Aorta (tissue), 5 donors: ENCODE measurements around the gene BNC2. TPM values are rescaled to one million over a fixed set of nuclear protein-coding genes. Genes with fewer than 3 reads are reported as not detected.

ENCODE experiments used
- ATAC-seq: fragments of 200-7000 bp; cut with Tn5 transposase; one replicate; pipeline ENCODE4 v1.9.1; 2022; ENCODE audit warnings: moderate library complexity; ENCODE audit not compliant: low FRiP score
- DNase-seq, 2 donors: peaks; one replicate each; pipeline ENCODE4 v3.0.0-alpha.2; 2020
- H3K27ac ChIP-seq, 2 donors: one replicate each; pipeline ENCODE4 v1.5.1; 2013; ENCODE audit warnings: low read length in 2 of 2, mild to moderate bottlenecking in 2 of 2, moderate library complexity in 2 of 2, control low read depth in 1 of 2, inconsistent platforms in 1 of 2, low read depth in 1 of 2
- H3K27me3 ChIP-seq, 2 donors: one replicate each; pipeline ENCODE4 v1.6.1; 2013; ENCODE audit warnings: control low read depth in 1 of 2, low read length in 1 of 2, mild to moderate bottlenecking in 1 of 2, moderate library complexity in 1 of 2; ENCODE audit not compliant: insufficient read depth in 2 of 2, control insufficient read depth in 1 of 2
- H3K36me3 ChIP-seq, 2 donors: one replicate each; pipeline ENCODE4 v1.6.1; 2013; ENCODE audit warnings: control low read depth in 1 of 2, low read length in 1 of 2, mild to moderate bottlenecking in 1 of 2; ENCODE audit not compliant: insufficient read depth in 2 of 2, control insufficient read depth in 1 of 2
- H3K4me1 ChIP-seq, 2 donors: one replicate each; pipeline ENCODE4 v1.6.1; 2013; ENCODE audit warnings: low read length in 2 of 2, control low read depth in 1 of 2, mild to moderate bottlenecking in 1 of 2, moderate library complexity in 1 of 2; ENCODE audit not compliant: insufficient read depth in 2 of 2, control insufficient read depth in 1 of 2
- H3K4me3 ChIP-seq, 2 donors: one replicate each; pipeline ENCODE4 v1.5.1; 2013; ENCODE audit warnings: low read length in 2 of 2, control low read depth in 1 of 2, mild to moderate bottlenecking in 1 of 2
- H3K9me3 ChIP-seq: one replicate; pipeline ENCODE4 v1.6.1; 2013; ENCODE audit warnings: mild to moderate bottlenecking, low read length; ENCODE audit not compliant: control insufficient read depth
- WGBS, 2 donors: extraction: QIAGEN DNeasy Blood & Tissue Kit; methylation state at CpG; one replicate each; pipeline ENCODE4 v1.1.7; 2013; 5-methylcytosine and 5-hydroxymethylcytosine counted together
- intact Hi-C, 2 donors: fragments of 100-400 bp; cut with DNase I; formaldehyde crosslinking; loops; one replicate each; pipeline versions ENCODE4 v1.14.2 to v1.15.0; 2022
- polyA plus RNA-seq, 2 donors: library from polyadenylated mRNA; stranded (reverse); fragments of 200-250 nt; gene quantifications; one replicate each; pipeline ENCODE4 v1.2.3, GENCODE V29; 2013
- total RNA-seq, 2 donors: library from RNA; stranded (reverse); fragmentation: NEBNext Ultra II Directional; extraction: Animal tissue kit (Norgen Biotek cat#: 25700); gene quantifications; one replicate each; pipeline ENCODE4 v1.2.1, GENCODE V29; 2021
- donor health status: healthy with polysubstance abuse.
- donor health status: Bipolar disorder and iron deficiency.
- donor health status: DM: no; HTN: no; CAD: no.
- donor health status: DM: no; HTN: no; CAD: no.
- donor health status: DM: yes; HTN: yes; CAD: no.

Gene BNC2
- total and polyA plus RNA-seq, 4 donors = 0.36 to 69.0 (median 11.5) TPM

DNA sequence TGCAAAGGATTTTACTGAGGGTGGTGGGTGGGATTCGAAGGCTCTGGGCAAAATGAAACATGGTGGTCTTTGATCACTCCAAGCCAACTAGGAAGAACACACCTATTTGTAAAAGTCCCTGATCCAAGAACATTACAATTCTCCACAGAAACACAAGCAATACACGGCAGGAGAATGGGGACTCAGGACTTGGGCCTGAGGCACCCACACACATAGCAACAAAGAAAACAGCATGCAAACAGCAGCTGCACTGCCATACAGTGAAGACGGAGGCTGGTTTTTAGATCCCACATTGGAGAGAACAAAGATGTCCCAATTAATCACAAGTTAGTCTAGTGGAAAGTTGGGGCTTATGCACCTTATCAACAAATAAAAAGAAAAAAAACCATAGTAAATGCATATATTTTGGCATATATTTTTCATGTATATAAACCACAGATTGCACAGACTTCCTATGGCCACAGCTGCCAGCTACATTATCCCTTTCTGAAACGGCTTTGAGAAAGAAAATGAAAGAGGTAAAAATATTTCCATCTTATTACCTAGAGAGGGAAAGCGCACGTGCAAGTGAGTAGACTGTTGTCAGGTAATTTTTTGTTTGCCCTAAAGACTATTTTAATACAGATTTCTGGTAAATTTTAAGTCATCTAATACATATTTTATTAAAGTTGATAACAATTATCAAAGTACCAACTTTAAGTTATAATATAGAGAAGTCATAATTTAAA lies 410.9 kb downstream of the BNC2 start:
- H3K4me3 ChIP-seq = no peak overlapping the region
- H3K9me3 ChIP-seq = no peaks in the 10 kb centered on the region
- DNase-seq (no peak), ATAC-seq (no peak)
- no peak overlapping the region for H3K27ac ChIP-seq
- WGBS, 2 donors = 77 to 84% methylated on average over 6 of the region's 6 CpGs
- H3K27me3 ChIP-seq = no peaks in the 10 kb centered on the region
- H3K4me1 ChIP-seq = no peaks in the 10 kb centered on the region
- H3K36me3 ChIP-seq = no peaks in the 10 kb centered on the region
- intact Hi-C loops = no loop called here

DNA sequence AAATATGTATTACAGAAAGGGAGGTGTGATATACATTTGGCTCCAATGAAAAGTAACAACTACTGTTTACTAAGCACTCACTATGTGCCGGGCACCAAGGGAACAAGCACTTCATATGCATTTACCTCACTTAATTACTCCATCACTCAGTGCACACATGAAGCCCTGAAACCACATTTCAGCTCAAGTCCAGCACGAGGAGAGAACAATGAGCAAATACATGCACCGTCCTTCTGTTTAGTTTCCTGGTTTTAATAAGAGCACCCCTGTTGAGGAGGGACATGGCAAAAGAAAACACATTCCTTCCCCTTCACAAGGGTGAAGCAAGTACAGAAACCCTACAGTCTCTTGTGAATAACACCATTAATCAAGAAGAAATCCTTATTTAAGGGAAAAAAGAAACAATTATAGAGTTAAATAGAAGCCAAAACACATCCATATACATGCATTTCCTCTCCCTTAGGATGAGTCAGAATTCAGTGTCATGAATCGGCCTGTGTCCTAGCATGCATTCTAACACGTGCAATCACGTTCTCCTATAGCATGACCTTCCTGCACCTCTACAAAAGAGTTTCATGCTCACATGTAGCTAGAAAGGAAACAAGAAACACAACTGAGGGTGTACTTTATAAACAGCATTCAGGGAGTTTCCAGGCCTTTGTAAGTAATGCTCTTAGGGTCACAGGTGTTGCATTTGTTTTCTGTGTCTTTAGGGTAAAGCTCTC lies 411.6 kb downstream of the BNC2 start:
- WGBS, 2 donors = 66 to 77% methylated on average over 6 of the region's 6 CpGs
- Histone ChIP-seq H3K36me3 (no peaks in the 10 kb centered on the region), H3K4me1 (no peaks in the 10 kb centered on the region), H3K4me3 (no peak overlapping the region), H3K27ac (no peak overlapping the region), H3K27me3 (no peaks in the 10 kb centered on the region), H3K9me3 (no peaks in the 10 kb centered on the region)
- no peak for DNase-seq
- no peak for ATAC-seq
- intact Hi-C loops = no loop called here

DNA sequence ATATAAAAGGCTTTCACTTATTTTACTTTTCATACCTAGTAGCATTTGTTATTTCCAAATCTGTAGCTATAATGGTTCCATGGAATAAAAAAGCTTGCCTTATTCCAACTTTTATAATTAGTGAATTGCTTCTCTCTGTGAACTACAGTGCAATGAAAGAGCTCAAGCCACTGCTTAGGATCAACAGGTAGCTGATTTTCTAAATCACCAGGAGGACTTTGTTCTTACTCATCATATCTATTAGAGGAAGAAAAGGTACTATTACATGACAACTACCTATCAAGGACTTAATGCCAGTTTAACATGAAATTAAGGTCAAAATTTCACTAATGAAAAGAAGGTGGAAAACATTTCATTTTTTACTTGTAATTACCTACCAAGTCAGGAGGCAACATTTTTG lies 414.6 kb downstream of the BNC2 start:
- ATAC-seq (no peak), DNase-seq (no peak)
- no peaks in the 10 kb centered on the region for H3K4me1 ChIP-seq
- intact Hi-C loops = no loop called here
- no peak overlapping the region for H3K4me3 ChIP-seq
- H3K9me3 ChIP-seq = no peaks in the 10 kb centered on the region
- H3K27ac ChIP-seq = no peak overlapping the region
- no peaks in the 10 kb centered on the region for H3K27me3 ChIP-seq
- H3K36me3 ChIP-seq = no peaks in the 10 kb centered on the region

DNA sequence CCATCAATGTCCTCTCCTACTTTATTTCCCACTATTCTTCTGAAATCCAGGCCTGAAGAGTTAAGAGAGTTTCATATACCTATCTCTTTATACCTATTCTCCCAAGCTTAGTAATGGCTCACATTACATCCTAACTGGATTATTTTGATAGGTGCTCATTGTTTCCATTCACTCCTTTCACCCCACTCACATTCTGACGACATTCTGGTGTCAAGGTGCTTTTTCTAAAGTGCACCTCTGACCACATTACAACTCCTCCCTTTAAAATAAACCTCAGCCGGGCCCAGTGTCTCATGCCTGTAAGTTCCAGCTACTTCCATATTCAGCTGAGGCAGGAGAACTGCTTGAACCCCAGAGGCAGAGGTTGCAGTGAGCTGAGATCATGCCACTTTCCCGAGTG lies 417.1 kb downstream of the BNC2 start:
- 59 to 69% methylated on average over 3 of the region's 3 CpGs for WGBS, 2 donors
- Histone ChIP-seq H3K36me3 (no peaks in the 10 kb centered on the region), H3K27me3 (no peaks in the 10 kb centered on the region), H3K4me1 (no peaks in the 10 kb centered on the region), H3K9me3 (no peaks in the 10 kb centered on the region), H3K27ac (no peak overlapping the region), H3K4me3 (no peak overlapping the region)
- ATAC-seq = no peak
- no peak for DNase-seq
- intact Hi-C loops = no loop called here

DNA sequence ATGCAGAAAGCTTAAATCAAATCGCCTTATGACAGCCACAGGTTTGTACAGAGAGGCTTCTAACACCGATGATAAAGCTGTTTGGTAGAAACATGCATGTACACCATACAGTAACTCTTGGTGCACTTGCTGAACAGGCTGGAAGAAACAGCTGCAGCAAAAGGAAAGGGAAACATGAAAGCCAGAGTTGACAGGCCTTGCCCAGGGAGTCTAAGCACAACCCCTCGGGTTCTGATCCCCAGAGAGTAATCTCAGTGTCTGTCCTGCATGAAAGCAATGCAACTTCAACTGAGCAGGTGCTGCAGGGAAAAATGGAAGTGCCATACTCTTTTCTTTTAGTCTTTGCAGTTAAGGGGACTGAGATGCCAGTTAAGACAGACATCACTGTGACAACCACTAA lies 419.9 kb downstream of the BNC2 start:
- 76 to 80% methylated on average over 3 of the region's 3 CpGs for WGBS, 2 donors
- Histone ChIP-seq H3K4me1 (no peaks in the 10 kb centered on the region), H3K27ac (no peak overlapping the region), H3K27me3 (no peaks in the 10 kb centered on the region), H3K36me3 (no peaks in the 10 kb centered on the region), H3K9me3 (no peaks in the 10 kb centered on the region), H3K4me3 (no peak overlapping the region)
- intact Hi-C loops = no loop called here
- ATAC-seq (no peak), DNase-seq (no peak)

DNA sequence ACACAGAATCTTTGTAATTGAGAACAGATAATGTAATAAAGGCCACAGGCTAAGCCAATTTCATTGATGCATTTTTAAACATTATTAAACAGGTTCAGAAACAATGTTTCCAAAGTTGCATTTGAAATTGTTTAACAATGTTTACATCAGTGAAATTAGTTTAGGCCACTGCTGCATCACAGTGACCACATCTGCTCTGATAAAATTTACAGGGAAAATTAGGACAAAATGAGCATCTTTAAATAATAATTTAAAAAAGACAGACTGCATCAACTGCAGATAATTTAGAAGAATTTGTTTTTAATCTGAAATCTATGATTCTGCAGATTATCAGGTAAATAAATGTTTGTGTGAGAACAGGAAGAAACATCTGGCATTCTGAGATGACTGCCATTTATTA lies 420.4 kb downstream of the BNC2 start:
- intact Hi-C loops = no loop called here
- no peak overlapping the region for H3K27ac ChIP-seq
- H3K4me1 ChIP-seq = no peaks in the 10 kb centered on the region
- H3K27me3 ChIP-seq = no peaks in the 10 kb centered on the region
- no peak for DNase-seq
- H3K9me3 ChIP-seq = no peaks in the 10 kb centered on the region
- no peak for ATAC-seq
- H3K4me3 ChIP-seq = no peak overlapping the region
- no peaks in the 10 kb centered on the region for H3K36me3 ChIP-seq

DNA sequence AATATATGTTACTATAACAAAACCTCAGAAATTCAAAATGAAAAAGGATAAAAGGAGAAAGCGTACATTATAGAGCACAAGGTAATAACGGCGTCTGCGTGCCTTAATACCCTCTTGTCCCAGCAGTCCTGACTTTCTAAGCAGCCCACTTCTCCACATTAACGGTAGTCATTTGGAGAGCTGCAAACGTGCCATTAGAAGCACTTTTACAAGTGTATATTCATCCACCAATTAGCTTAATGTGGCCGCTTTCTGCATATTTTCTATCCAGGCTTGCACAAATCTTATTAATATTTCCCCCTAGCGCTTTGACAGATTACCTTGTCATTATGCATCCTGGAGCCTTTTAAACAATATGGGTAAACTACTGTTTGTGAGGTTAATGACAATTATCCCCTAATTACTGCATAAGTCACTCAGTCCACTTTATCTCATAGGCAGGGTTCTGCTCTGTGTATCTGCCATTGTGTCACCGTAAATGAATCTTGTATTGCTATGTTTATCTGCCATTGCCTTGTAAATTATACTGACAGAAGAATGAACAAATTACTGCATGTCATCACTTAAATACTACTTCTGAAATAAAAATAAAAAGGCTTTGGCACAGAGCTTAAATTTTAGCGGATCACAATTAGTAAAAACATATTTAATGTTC lies 421.3 kb downstream of the BNC2 start:
- no peak for ATAC-seq
- Histone ChIP-seq H3K36me3 (no peaks in the 10 kb centered on the region), H3K27me3 (no peaks in the 10 kb centered on the region), H3K9me3 (no peaks in the 10 kb centered on the region), H3K4me3 (no peak overlapping the region), H3K27ac (no peak overlapping the region), H3K4me1 (no peaks in the 10 kb centered on the region)
- 91 to 93% methylated on average over 10 of the region's 10 CpGs for WGBS, 2 donors
- intact Hi-C loops = no loop called here
- DNase-seq = no peak

DNA sequence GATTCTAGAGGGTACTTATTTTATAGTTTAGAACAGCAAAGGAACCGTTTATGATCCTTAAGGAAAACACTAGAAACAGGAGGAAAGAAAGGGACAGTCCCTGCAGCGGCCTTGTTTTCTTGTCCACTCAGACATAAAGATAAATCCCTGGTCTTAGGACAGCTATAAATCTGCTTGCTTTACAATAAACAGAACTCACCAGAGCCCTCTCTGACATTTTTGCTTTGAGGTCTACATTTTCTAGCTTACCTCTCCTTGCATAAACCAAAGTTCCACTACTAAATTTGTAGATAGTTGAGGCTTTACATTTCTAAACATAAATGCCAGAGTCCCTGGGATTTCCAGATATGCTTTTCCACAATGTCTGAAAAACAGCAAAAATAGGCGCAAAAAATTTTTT lies 422.5 kb downstream of the BNC2 start:
- Histone ChIP-seq H3K27ac (no peak overlapping the region), H3K4me1 (no peaks in the 10 kb centered on the region), H3K9me3 (no peaks in the 10 kb centered on the region), H3K4me3 (no peak overlapping the region), H3K36me3 (no peaks in the 10 kb centered on the region), H3K27me3 (no peaks in the 10 kb centered on the region)
- DNase-seq (no peak), ATAC-seq (no peak)
- 87 to 92% methylated on average over 3 of the region's 3 CpGs for WGBS, 2 donors
- intact Hi-C loops = no loop called here

DNA sequence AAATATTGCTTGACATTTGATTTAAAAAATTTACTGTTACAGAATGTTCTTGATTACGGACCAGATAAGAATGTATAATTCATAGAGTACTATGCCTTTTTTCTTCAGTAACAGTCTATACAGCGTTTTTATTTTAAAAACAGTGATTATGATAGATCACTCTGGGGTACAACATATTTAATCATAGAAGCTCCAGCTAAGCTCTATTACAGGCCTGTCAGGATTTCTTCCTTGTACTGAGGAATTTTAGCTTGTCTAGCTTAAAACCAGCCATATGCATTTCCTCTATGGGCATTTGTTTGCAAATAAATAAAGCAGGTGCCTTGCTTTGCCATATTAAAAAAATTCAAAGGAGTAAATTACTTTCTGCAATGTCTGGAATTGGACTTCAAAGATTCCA lies 423.8 kb downstream of the BNC2 start:
- no peaks in the 10 kb centered on the region for H3K4me1 ChIP-seq
- intact Hi-C loops = no loop called here
- WGBS, 2 donors = 82 to 84% methylated on average over 2 of the region's 2 CpGs
- H3K27ac ChIP-seq = no peak overlapping the region
- no peaks in the 10 kb centered on the region for H3K27me3 ChIP-seq
- DNase-seq (no peak), ATAC-seq (no peak)
- H3K4me3 ChIP-seq = no peak overlapping the region
- H3K9me3 ChIP-seq = no peaks in the 10 kb centered on the region
- no peaks in the 10 kb centered on the region for H3K36me3 ChIP-seq
